ENCODE measurements around the gene DNAH10.

DNAH10 gene

GRCh38 chr12:123839826-123840225 lies 77.7 kb downstream of the DNAH10 start:
- no peak overlapping the region for H2BK15ac ChIP-seq (ENCODE audit: low read length)
- H3K36me3 ChIP-seq (replicated peaks in 1 of 2; ENCODE audit: control insufficient read depth in 2 of 2, insufficient read depth in 2 of 2, low read length in 2 of 2), result no peaks in the 10 kb centered on the region
- no peak overlapping the region for H3K9ac ChIP-seq (ENCODE audit: low read depth, low read length, poor library complexity)
- H2AFZ ChIP-seq (ENCODE audit: low read length), result no peak overlapping the region
- H3K9me3 ChIP-seq (replicated peaks in 1 of 2; ENCODE audit: control insufficient read depth in 2 of 2, insufficient read depth in 1 of 2, low read depth in 1 of 2, low read length in 2 of 2), result peaks cover 4% of the 10 kb centered on the region in 2 donors
- no peak overlapping the region for H3K4ac ChIP-seq (ENCODE audit: low read length)
- no peak overlapping the region for H2BK120ac ChIP-seq (ENCODE audit: low read depth, low read length)
- no peak overlapping the region for H3K4me3 ChIP-seq (ENCODE audit: low read length in 2 of 2)
- peak overlapping the region; percentile 44 for H3K23ac ChIP-seq (ENCODE audit: low read depth, low read length, poor library complexity)
- H3K27ac ChIP-seq (replicated peaks; ENCODE audit: low read length), result no peak overlapping the region
- H3K18ac ChIP-seq (ENCODE audit: low read length), result no peak overlapping the region
- no peak overlapping the region for H4K8ac ChIP-seq (ENCODE audit: low read depth, low read length)
- no peak overlapping the region for H4K91ac ChIP-seq (ENCODE audit: low read depth, low read length, poor library complexity)
- no peak for DNase-seq (ENCODE audit: low spot score)
- H2BK12ac ChIP-seq (ENCODE audit: low read length), result no peak overlapping the region
- H3K4me1 ChIP-seq (ENCODE audit: control insufficient read depth in 2 of 2, insufficient read depth in 1 of 2, low read depth in 1 of 2, low read length in 2 of 2), result no peaks in the 10 kb centered on the region
- H3K79me1 ChIP-seq (ENCODE audit: low read depth, low read length), result no peaks in the 10 kb centered on the region
- no peak overlapping the region for H3K4me2 ChIP-seq (ENCODE audit: insufficient read depth, low read length, poor library complexity, severe bottlenecking)
- H3K14ac ChIP-seq (ENCODE audit: low read length), result no peak overlapping the region
- H2BK5ac ChIP-seq (ENCODE audit: low read length), result no peak overlapping the region
- no peak overlapping the region for H2AK5ac ChIP-seq (ENCODE audit: low read depth, low read length)
- H3K27me3 ChIP-seq (ENCODE audit: control insufficient read depth in 3 of 3, insufficient read depth in 3 of 3, low read depth in 1 of 3, low read length in 3 of 3), result no peaks in the 10 kb centered on the region
- WGBS, 2 donors (ENCODE audit: extremely low coverage in 2 of 2, insufficient read length in 2 of 2, insufficient replicate concordance in 1 of 2), result no CpG with 5 or more reads among the region's 6 CpGs

GRCh38 chr12:123840765-123841425 lies 78.8 kb downstream of the DNAH10 start:
- H3K79me1 ChIP-seq (ENCODE audit: low read depth, low read length), result no peaks in the 10 kb centered on the region
- peaks cover 0 to 2% of the 10 kb centered on the region in 2 donors for H3K9me3 ChIP-seq (replicated peaks in 1 of 2; ENCODE audit: control insufficient read depth in 2 of 2, insufficient read depth in 1 of 2, low read depth in 1 of 2, low read length in 2 of 2)
- no peak overlapping the region for H4K8ac ChIP-seq (ENCODE audit: low read depth, low read length)
- no peak overlapping the region for H2BK15ac ChIP-seq (ENCODE audit: low read length)
- H2AK5ac ChIP-seq (ENCODE audit: low read depth, low read length), result no peak overlapping the region
- H3K4ac ChIP-seq (ENCODE audit: low read length), result no peak overlapping the region
- no peak overlapping the region for H3K27ac ChIP-seq (replicated peaks; ENCODE audit: low read length)
- H3K18ac ChIP-seq (ENCODE audit: low read length), result no peak overlapping the region
- no peak overlapping the region for H2BK12ac ChIP-seq (ENCODE audit: low read length)
- no peak overlapping the region for H3K23ac ChIP-seq (ENCODE audit: low read depth, low read length, poor library complexity)
- peak overlapping the region; percentile 67 for H2BK120ac ChIP-seq (ENCODE audit: low read depth, low read length)
- H3K4me3 ChIP-seq (ENCODE audit: low read length in 2 of 2), result no peak overlapping the region
- WGBS, 2 donors (ENCODE audit: extremely low coverage in 2 of 2, insufficient read length in 2 of 2, insufficient replicate concordance in 1 of 2), result no CpG with 5 or more reads among the region's 16 CpGs
- H3K4me1 ChIP-seq (ENCODE audit: control insufficient read depth in 2 of 2, insufficient read depth in 1 of 2, low read depth in 1 of 2, low read length in 2 of 2), result no peaks in the 10 kb centered on the region
- H3K14ac ChIP-seq (ENCODE audit: low read length), result no peak overlapping the region
- no peak overlapping the region for H3K9ac ChIP-seq (ENCODE audit: low read depth, low read length, poor library complexity)
- H2AFZ ChIP-seq (ENCODE audit: low read length), result no peak overlapping the region
- no peak for DNase-seq (ENCODE audit: low spot score)
- H3K36me3 ChIP-seq (replicated peaks in 1 of 2; ENCODE audit: control insufficient read depth in 2 of 2, insufficient read depth in 2 of 2, low read length in 2 of 2), result no peaks in the 10 kb centered on the region
- no peak overlapping the region for H2BK5ac ChIP-seq (ENCODE audit: low read length)
- no peak overlapping the region for H4K91ac ChIP-seq (ENCODE audit: low read depth, low read length, poor library complexity)
- H3K4me2 ChIP-seq (ENCODE audit: insufficient read depth, low read length, poor library complexity, severe bottlenecking), result no peak overlapping the region
- no peaks in the 10 kb centered on the region for H3K27me3 ChIP-seq (ENCODE audit: control insufficient read depth in 3 of 3, insufficient read depth in 3 of 3, low read depth in 1 of 3, low read length in 3 of 3)

- no peak overlapping the region for H4K91ac ChIP-seq (ENCODE audit: low read depth, low read length, poor library complexity)
- no peak for DNase-seq (ENCODE audit: low spot score)
- WGBS, 2 donors (ENCODE audit: extremely low coverage in 2 of 2, insufficient read length in 2 of 2, insufficient replicate concordance in 1 of 2), result no CpG with 5 or more reads among the region's 14 CpGs
These were observed 82.0 kb downstream of the DNAH10 start for GRCh38 chr12:123843912-123844748.

GRCh38 chr12:123845881-123846280 lies 83.8 kb downstream of the DNAH10 start:
- Histone ChIP-seq H3K14ac (ENCODE audit: low read length) (peak overlapping the region; percentile 42), H2BK120ac (ENCODE audit: low read depth, low read length) (no peak overlapping the region), H4K8ac (ENCODE audit: low read depth, low read length) (no peak overlapping the region), H3K27ac (replicated peaks; ENCODE audit: low read length) (no peak overlapping the region), H2BK15ac (ENCODE audit: low read length) (no peak overlapping the region), H2BK5ac (ENCODE audit: low read length) (no peak overlapping the region), H2BK12ac (ENCODE audit: low read length) (no peak overlapping the region), H3K4me2 (ENCODE audit: insufficient read depth, low read length, poor library complexity, severe bottlenecking) (no peak overlapping the region), H3K4ac (ENCODE audit: low read length) (no peak overlapping the region), H3K27me3 (ENCODE audit: control insufficient read depth in 3 of 3, insufficient read depth in 3 of 3, low read depth in 1 of 3, low read length in 3 of 3) (peaks cover 0 to 3% (median 0%) of the 10 kb centered on the region in 3 experiments), H2AK5ac (ENCODE audit: low read depth, low read length) (no peak overlapping the region), H3K79me1 (ENCODE audit: low read depth, low read length) (no peaks in the 10 kb centered on the region), H3K4me1 (ENCODE audit: control insufficient read depth in 2 of 2, insufficient read depth in 1 of 2, low read depth in 1 of 2, low read length in 2 of 2) (no peaks in the 10 kb centered on the region), H3K36me3 (replicated peaks in 1 of 2; ENCODE audit: control insufficient read depth in 2 of 2, insufficient read depth in 2 of 2, low read length in 2 of 2) (no peaks in the 10 kb centered on the region), H4K91ac (ENCODE audit: low read depth, low read length, poor library complexity) (no peak overlapping the region), H3K4me3 (ENCODE audit: low read length in 2 of 2) (no peak overlapping the region), H3K9me3 (replicated peaks in 1 of 2; ENCODE audit: control insufficient read depth in 2 of 2, insufficient read depth in 1 of 2, low read depth in 1 of 2, low read length in 2 of 2) (peaks cover 0 to 3% of the 10 kb centered on the region in 2 donors), H3K18ac (ENCODE audit: low read length) (no peak overlapping the region), H3K23ac (ENCODE audit: low read depth, low read length, poor library complexity) (no peak overlapping the region), H2AFZ (ENCODE audit: low read length) (no peak overlapping the region), H3K9ac (ENCODE audit: low read depth, low read length, poor library complexity) (no peak overlapping the region)
- WGBS, 2 donors (ENCODE audit: extremely low coverage in 2 of 2, insufficient read length in 2 of 2, insufficient replicate concordance in 1 of 2), result no CpG with 5 or more reads among the region's 19 CpGs
- no peak for DNase-seq (ENCODE audit: low spot score)

More at GRCh38 chr12:123843912-123844748, 82.0 kb downstream of the DNAH10 start:
- no peak overlapping the region for H2AFZ ChIP-seq (ENCODE audit: low read length)
- H3K27me3 ChIP-seq (ENCODE audit: control insufficient read depth in 3 of 3, insufficient read depth in 3 of 3, low read depth in 1 of 3, low read length in 3 of 3), result peaks cover 0 to 3% (median 0%) of the 10 kb centered on the region in 3 experiments
- H3K4me2 ChIP-seq (ENCODE audit: insufficient read depth, low read length, poor library complexity, severe bottlenecking), result no peak overlapping the region
- H3K23ac ChIP-seq (ENCODE audit: low read depth, low read length, poor library complexity), result no peak overlapping the region
- H4K8ac ChIP-seq (ENCODE audit: low read depth, low read length), result no peak overlapping the region
- H3K4ac ChIP-seq (ENCODE audit: low read length), result no peak overlapping the region
- H2BK15ac ChIP-seq (ENCODE audit: low read length), result no peak overlapping the region
- H3K4me3 ChIP-seq (ENCODE audit: low read length in 2 of 2), result no peak overlapping the region
- no peak overlapping the region for H2BK5ac ChIP-seq (ENCODE audit: low read length)
- H3K9ac ChIP-seq (ENCODE audit: low read depth, low read length, poor library complexity), result no peak overlapping the region
- H3K9me3 ChIP-seq (replicated peaks in 1 of 2; ENCODE audit: control insufficient read depth in 2 of 2, insufficient read depth in 1 of 2, low read depth in 1 of 2, low read length in 2 of 2), result peaks cover 0 to 3% of the 10 kb centered on the region in 2 donors
- no peak overlapping the region for H3K27ac ChIP-seq (replicated peaks; ENCODE audit: low read length)
- H3K79me1 ChIP-seq (ENCODE audit: low read depth, low read length), result no peaks in the 10 kb centered on the region
- no peaks in the 10 kb centered on the region for H3K36me3 ChIP-seq (replicated peaks in 1 of 2; ENCODE audit: control insufficient read depth in 2 of 2, insufficient read depth in 2 of 2, low read length in 2 of 2)
- H3K14ac ChIP-seq (ENCODE audit: low read length), result no peak overlapping the region
- H2AK5ac ChIP-seq (ENCODE audit: low read depth, low read length), result no peak overlapping the region
- no peak overlapping the region for H3K18ac ChIP-seq (ENCODE audit: low read length)
- H2BK12ac ChIP-seq (ENCODE audit: low read length), result no peak overlapping the region
- no peaks in the 10 kb centered on the region for H3K4me1 ChIP-seq (ENCODE audit: control insufficient read depth in 2 of 2, insufficient read depth in 1 of 2, low read depth in 1 of 2, low read length in 2 of 2)
- H2BK120ac ChIP-seq (ENCODE audit: low read depth, low read length), result no peak overlapping the region

Measured in neuronal stem cell (in vitro differentiated cells).